Suppressor macrophage treated with lipopolysaccharide for 4 hours (primary cell): Measurements from ENCODE around the gene MEGF8.

ENCODE experiments used
- DNase-seq: peaks from one replicate; pipeline ENCODE4 v3.0.0-alpha.2; 2020

MEGF8 gene

DNA sequence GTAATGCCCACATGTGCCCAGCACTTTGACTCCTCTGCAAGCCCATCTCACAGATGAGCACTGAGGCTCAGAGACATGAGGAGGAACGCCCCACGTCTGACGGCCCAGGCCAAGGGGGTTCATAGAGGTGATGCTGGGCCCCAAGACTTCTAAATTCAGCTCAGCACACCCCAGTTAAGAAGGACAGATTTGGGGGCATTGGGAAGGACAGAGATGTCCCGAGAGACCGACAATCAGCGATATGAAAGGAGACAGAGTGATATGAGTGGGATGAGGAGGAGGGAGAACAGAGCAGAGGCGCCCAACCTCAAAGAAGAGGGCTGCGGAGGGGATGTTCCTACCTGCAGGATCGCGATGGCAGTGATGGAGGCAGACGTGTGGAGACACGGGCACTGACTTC is 64.5 kb downstream of the MEGF8 start, which contains the start of gene CNFN:
TSS of gene CNFN (minus strand) at position 399 of the 400 bp plus-strand sequence. CDS start 1,260 bp downstream, outside the sequence.
- DNase-seq, result no peak

DNA sequence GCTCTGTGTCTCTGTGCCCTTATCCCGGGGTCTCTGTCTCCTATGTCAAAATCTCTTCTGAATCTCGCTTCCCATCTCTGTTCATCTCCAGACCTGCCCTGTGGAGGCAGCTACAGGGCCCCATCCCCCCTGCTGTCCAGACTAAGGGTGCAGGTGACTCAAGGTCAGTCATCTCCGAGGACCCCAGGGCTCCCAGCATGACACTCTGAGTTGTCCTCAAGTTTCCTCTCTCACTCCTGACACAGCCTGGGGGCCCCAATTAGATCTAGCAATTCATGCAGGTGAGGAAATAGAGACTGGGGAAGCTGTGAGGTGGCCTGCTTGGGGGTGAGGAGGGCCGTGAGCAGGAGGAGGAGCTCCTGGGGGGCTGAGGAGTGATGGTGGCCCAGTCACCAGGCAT is 66.7 kb downstream of the MEGF8 start:
- DNase-seq, result no peak

DNA sequence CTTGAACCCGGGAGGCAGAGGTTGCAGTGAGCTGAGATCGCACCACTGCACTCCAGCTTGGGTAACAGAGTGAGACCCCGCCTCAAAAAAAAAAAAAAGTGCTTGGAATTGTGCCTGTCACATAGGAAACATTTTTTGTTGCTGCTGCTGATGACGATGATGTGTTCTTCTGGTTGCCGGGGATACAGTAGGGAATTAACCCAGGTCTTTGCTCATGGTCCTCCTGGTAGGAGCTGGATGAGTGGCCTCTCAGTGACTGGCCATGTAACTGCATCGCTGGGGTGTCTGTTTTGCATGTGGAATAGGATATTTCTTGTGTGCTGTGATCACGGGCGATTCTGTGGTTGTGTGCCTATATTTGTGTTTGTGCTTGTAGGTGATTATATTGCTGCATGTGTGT is 69.3 kb downstream of the MEGF8 start:
- DNase-seq, result no peak

DNA sequence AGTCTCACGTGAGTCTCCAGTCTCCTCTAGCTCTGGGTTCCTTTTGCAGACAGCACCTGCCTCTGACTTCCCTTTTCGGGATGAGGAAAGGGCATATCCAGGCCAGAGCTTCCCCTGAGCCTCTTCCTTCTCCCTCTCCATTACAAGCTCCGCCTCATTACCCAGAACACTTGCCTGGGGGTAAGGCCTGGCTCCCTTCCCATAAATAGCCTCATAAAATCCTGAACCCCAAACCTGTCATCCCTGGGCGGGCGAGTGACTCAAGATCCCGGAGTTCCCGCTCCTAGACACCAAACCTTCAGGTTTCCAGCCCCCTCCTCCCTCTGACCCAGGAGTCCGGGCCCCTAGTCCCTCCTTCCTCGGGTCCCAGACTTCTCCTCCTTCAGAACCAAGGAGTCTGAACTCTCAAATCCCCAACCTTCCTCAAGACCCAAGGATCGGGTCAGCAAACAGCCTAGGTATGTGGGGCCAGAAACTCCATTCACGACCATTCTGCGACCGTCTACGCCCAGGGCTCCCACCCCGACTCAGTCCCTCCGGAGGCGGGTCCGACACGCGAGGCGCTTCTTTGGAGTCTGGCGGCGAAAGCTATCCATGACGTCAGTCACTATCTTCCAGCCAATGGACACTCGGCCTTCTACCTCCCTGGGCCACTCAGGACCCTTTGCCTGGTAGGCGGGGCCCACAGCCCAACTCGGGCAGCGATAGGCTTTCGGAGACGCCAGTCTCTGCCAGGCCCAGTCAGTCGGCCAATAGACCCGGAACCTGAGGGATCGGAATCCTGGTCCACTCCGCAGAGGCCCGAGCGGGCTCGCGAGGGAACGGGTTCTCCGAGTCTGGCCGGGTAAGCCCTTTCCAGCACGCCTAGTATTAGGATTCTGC is 71.2 kb downstream of the MEGF8 start:
- peak; percentile 99 for DNase-seq

DNA sequence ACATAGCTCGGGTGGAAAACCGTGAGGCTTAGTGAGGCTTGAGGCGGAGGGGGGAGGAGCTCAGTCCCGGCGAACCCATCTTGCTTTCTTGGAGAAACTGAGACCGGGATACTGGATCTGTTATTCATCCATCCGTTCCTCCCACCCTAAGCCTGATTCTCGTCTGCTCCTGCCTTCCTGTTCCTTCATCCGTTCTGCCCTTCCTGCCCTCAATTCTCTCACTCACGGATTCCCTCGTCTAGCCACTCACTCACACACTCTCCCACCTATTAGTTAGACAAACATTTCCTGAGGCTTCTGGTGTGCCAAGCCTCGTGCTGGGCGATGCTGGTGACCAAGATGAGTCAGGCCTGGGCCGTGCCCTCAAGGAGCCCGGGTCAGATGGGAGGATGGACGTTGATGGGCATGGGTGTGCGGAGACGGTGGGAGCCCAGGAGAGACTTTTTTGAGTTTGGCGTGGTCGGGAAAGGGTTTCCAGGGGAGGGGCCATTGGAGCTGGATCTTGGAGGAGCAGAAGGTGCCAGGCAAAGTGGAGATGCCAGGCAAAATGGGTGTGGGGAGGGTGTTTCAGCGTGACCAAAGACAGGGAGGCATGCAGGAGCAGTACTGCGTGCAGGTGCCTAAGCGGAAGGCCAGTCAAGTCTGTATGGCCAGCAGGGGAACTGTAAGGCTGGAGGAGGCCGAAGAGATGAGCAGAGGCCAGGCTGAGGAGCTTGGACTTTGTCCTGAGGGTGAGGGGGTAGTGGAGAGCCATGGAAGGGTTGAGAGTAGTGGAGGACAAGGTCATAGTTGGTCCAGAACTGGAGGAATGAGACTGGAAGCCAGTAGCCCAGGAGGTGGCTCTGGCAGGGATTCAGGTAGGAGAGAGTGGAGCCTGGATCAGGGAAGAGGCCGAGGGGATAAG is 72.1 kb downstream of the MEGF8 start:
- DNase-seq, result peak; percentile 13

DNA sequence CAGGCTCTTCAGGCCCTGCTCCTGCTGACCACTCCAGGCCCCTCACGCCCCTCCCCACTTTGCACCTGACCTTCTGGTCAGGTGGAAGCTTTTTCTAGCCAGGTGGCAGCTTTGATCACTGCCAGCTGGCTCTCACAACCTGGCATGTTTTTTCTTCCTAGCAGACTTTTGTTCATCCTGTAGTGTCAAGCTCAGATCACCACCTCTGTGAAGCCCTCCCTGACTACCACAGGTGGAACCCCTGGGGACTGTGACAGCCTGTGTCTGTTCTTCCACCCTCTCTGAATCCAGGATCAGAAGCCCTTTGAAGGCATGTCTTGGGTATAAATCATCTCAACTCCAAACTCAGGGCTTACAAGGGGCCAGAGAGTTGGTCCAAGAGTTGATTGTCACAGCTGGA is 75.0 kb downstream of the MEGF8 start:
- no peak for DNase-seq

DNA sequence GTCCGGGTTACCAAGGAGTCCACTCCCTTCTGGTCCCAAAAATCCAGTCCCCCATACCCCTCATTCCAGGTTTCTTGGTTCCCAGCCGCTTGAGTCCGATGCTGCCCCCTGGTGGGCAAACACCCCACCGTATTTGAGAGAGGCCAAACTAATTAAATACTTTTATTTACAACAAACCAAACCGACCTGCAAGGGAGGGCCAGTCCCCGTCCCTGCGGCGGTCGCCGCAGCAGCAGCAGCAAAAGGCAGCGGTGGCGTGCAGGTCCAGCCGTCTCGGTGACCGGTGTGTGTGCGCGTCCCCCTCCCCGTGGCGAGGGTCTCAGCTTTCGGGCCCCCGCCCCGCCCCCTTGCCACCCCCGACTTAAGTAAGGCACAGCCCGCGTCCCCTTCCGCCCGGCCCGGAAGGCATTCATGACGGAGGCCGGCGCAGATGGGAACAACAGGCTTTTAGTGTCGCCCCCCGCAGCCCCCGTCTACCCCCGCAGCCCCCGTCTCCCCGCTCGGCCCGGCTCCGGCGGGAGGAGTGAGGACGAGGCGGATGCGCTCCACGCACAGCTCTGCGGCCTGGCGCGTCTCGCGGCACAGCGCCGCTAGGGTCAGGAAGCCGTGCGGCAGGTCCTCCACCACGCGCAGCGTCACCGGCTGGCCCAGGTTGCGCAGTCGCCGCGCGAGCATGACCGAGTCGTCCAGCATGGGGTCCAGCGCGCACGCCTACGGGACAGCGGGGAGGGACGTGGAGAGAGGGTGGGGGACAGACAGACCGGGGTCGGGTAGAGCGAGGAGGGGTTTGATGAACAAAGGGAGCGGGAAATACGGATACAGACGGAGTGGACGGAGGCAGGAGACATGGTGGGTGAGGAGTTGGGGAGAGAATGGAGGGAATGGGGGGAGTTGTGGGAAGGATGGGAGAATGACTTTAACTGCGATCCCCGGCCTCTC is 76.2 kb downstream of the MEGF8 start:
- DNase-seq, result peak; percentile 76

DNA sequence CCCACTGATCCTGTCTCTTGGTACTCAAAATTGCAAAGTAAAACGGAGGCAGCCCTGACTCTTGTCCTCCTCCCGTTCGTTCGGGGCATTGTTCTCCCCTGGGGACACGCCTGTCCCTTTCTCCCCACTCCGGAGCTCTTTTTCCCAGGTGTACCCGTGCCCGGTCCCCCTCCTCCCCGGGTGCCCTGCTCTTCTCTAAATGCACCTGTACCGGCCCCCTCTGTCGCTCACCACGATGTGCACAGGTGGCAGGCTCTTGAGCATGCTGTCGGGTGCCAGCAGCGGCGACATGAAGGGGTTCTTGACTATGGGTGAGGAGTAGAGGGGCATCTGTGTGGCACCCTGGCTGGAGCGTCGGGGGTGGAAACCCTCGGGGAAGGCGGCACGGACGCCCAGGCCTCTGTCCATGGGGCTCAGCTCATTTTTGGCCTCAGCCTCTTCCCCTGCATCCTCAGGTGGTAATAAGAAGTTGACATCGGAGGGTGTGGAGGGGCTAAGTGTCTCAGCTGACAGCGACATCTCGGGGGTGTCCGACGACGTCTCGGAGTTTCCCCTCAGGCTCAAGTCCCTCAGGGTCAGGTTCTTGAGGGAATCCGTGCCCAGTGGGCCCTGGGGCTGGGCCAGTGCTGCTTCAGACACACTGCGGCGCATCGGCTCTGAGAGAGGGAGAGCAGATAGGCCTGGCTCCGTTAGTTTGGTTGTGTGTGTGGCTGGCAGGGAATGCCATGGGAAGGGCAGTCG is 77.1 kb downstream of the MEGF8 start:
- no peak for DNase-seq

DNA sequence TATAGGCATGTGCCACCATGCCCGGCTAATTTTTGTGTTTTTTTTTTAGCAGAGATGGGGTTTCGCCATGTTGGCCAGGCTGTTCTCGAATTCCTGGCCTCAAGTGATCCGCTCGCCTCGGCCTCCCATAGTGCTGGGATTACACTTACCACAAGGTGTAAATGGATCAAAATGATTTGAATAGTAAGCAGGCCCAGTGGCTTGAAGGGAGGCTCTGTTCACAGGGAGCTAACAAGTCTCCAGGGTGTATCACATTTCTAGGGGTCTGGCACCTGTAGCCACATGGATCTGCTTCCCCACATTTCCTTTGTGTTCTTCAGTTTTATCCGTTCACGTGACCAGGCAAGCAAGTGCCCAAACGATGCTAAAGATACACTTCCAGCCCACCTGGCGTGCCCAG is 78.2 kb downstream of the MEGF8 start:
- no peak for DNase-seq

DNA sequence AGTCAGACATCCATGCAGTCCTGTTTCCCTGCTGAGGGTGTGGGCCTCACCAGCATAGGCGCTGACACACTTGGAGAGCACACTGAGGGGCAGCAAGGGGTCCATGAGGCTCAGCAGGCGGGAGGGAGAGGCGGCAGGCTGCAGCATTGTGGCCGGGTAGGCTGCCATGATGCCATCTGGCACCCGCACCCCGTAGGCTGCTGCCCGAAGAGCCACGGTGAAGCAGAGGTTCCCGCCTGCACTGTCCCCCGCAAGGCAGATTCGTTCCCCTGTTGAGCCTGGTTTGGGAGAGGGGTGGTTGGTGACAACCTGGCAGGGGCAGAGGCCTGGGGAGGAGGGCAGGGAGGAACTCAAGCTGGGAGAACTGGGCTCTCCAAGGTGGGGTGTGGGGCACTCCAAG is 80.7 kb downstream of the MEGF8 start:
- DNase-seq, result no peak

DNA sequence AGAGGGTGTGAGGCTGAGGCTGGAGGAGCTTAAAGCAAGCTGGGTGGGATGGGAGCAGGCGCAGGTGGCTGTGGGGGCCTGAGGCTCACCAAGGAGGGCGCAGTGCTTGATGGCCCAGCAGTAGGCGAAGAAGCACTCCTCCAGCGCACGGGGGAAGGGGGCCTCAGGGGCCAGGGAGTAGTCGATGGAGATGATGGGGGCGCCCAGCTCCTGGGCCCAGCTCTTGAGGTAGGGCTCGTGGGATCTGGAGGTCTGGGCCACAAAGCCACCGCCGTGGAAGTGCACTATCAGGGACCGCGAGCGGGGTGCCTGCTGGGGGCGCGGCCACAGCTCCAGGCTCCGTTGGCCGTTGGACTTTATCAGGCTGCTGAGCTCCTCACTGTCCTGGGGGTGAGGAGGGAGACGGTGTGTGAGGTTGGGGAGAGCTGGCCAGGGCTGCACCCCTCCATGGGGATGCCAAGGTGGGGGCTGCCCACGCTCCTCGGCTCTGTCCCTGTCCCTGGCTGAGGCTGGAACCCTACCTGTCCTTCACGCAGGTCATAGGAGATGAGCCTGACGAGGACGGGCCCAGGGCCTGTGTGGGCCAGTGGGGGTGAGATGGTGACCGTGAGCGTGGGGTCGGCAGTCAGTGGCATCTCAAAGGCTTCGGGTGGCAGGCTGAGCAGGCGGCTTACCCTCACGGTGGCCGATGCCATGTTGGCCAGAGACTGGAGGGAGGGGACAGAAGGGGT is 81.8 kb downstream of the MEGF8 start:
- DNase-seq, result no peak

DNA sequence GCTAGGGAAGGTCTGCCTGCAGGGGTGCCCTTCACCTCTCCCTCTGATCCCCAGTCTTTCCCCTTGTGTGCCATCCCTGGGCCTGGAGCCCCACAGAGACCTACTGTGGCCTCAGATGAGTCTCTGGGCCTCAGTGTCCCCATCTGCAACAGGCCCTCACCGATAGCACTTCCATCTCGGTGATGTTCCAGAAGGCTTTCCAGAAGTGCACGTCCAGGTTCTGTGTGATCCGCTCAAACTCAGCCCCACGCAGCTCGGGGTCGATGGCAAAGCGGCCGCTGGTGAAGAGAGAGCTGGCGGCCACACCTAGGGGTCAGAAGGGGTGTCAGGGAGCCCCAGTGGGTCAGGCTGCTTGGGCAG is 82.4 kb downstream of the MEGF8 start:
- DNase-seq, result no peak

DNA sequence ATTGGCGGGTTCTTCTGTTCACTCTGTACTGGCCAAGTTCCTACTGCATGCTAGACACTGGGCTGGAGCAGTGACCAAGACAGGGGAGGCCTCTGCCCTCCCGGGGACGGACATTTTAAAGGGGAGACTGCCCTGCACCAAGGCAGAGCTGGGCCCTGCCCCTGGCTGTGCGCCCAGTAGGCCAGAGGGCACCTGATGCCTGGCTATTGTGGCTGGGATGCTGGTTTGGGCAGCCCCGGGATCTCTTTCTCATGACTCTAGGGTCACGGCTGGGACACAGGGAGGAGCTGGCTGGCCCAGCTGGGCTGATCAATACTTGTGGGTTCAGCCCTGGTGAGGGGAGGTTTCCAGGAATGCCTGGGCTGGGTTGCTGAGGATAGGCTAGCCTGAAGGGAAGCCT is 84.0 kb downstream of the MEGF8 start:
- no peak for DNase-seq

DNA sequence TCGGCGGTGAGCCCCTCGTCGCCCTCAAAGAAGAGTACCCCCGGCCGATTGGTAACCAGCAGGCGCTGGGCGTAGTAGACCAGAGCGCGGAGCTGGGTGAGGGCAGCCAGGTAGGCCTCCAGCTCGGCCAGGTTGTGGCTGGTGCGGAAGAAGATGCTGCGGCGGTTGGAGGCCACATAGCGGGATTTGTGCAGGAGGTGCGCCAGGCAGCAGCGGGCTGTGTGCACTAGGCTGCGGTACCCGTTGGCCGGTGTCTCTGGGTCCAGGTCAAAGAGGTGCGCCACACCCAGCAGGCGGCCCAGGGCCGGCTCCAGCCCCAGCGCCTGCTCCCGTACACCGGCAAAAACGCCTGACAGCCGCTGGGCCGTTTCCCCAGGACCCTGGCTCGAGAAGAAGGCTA is 84.9 kb downstream of the MEGF8 start:
- no peak for DNase-seq

DNA sequence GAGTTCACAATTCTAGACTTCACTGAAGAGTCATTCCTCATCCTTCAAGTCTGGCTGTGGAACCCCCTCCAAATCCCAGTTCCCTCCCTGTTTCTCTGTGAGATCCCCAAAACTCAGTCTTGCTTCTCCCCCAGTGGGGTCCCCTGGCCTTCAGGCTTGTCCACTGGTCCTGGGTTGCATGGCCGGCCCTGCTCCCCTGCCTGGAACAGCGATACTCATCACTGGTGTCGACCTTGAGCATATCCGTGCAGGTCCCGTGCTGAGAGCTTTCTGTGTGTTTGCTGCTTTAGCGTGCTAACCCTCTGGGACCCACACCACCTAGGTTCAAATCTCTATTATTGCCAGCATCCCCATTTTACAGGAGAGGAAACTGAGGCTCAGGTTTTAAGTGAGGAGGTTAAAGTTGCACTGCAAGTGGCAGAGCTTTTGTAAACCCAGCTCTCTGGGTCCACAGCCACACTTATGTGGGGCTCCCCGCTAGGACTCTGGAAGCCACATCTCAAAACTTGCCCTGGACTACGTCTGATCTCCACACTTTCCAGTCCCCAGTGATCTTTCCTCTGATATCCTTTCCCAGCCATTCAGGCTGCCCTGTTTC is 86.2 kb downstream of the MEGF8 start:
- DNase-seq, result no peak

DNA sequence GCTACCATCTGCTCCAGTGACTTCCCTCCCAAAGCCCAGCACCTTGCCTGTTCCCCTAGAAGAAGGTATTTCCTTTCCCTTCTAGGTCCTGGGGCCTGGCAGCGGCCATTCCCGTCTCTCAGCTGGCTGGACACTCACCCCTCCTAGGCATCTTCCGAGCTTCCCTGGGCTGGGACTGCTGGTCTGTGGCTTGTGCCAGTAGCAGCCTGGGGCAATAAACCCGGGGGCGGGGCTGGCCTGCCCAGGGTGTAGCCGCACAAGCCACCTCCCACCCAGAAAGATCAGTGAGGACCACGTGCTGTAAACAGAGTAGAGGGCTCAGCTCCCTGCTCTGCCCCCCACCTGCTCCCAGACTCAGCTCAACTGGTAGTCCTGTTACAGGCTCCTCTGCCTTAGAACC is 86.8 kb downstream of the MEGF8 start:
- DNase-seq, result no peak

DNA sequence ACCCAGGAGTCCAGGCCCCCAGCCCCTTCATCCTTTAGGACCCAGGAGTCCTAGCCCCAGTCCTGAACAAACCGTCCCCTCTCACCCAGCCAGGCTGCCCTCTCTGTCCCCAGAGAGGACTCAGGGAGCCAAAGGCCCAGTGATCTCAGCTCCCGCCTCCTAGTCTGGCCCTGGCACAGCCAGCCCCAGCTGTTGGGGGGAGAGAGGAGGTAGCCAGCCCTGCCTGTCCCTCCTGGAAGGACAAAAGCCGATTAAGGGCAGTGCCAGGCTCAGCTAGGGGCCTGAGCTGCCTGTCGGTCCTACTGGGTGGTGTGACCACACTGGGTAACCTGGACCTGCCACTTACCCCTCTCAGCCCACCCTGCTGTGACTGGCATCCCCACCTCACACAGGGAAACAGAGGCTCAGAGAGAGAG is 87.2 kb downstream of the MEGF8 start:
- no peak for DNase-seq

DNA sequence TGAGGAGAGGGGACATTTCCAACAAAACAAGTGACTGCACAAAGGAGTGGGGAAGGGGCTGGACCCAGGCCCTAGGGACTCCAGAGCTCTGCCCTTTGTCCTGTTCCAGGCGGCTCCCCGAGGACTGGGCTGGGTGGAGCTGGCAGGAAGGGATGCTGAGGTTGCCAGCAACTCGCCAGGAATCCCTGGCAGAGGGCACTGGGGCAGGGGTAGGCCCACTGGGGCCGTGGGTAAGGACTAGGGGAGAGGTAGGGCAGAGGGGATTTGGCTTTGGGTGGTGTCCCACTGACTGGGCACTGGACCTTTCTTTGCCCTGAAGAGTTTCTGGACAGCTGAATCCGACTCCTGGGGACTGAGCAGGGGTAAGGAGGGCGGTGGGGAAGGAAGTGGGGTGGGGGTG is 93.9 kb downstream of the MEGF8 start:
- DNase-seq, result no peak

DNA sequence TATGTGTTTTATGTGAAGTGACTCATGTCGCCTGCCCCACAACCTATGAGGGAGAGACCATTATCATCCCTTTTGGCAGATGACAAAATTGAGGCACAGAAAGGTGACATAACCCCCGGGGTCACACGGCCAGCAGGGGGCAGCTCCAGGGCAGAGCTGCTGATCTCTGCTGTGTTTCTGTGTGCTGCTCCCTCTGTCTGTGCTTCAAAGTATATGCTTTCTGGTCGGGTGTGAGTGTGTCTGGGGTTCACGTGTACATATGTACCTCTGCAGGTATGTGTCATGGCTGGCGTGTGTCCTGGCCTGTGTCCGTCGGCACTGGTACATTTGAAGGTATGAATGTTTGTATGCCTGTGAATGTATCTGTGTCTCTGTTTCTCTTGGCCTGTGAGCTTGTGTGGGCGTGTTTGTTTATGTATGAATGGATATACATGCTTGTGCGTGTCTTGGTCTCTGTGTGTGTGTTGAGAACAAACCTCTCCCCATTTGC is 94.7 kb downstream of the MEGF8 start:
- DNase-seq, result peak; percentile 53

DNA sequence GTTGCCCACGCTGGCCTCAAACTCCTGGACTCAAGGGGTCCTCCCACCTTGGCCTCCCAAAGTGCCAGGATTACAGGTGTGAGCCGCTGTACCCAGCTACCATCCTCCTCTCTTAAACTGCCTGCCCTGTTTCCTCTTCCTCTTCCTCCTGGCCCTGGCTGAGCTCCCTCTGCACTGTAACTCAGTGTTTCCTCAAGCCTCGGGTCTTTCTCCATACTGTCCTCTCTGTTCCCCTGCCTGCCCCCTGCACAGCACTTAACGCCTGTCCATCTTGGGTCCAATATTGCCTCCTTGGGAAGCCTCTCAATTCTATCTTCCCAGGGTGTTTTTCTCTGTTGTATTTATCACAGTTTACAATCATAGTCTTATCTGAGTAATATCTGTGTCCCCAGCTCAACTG is 95.7 kb downstream of the MEGF8 start:
- no peak for DNase-seq

DNA sequence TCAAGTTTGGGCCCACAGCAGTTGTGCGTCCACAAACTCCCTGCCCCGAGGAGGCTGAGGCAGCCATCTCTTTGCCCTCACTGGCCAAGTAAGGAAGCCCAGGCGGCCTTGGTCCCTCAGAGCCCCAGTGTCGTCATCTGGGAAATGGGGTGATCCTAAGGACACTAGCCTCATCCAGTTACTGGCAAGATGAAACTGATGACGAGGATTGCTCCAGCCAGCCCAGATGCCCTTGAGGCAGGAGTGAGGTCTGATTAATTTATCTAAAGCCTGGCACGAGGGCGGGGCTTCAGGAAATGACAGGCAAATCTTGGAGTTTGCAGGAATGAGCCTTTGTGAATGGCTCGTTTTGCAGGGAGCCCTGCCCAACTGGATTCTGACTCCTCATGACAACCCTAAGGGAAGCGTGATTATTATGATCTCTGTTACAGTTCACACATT is 96.2 kb downstream of the MEGF8 start:
- no peak for DNase-seq
